Epithelial cell of proximal tubule (primary cell): Measurements from ENCODE around the gene CLASP2. TPM values are rescaled to one million over a fixed set of nuclear protein-coding genes. Genes with fewer than 3 reads are reported as not detected.
A peak's percentile ranks its signal among the peaks of the same experiment; 100 is the strongest.

Source experiments
- DNase-seq: peaks from one replicate; pipeline ENCODE4 v3.0.0-alpha.2; 2011; ENCODE audit warnings: low read depth
- H3K4me3 ChIP-seq: 2 replicates; pipeline ENCODE4 v1.5.1; 2011; ENCODE audit warnings: low read depth, mild to moderate bottlenecking, low read length
- total RNA-seq: library from RNA; depleted of rRNA; stranded (reverse); fragments of >200 nt; gene quantifications from 2 replicates; pipeline ENCODE4 v1.2.3, GENCODE V29; 2015
- TF ChIP-seq, protein P1 (sequence below): conservative IDR thresholded peaks from 2 replicates; pipeline ENCODE4 v1.5.1; 2012; ENCODE audit warnings: low read depth, mild to moderate bottlenecking, low read length

The CLASP2 gene
- total RNA-seq, 1 donor from 2014 or later, result 23.7 TPM

DNA sequence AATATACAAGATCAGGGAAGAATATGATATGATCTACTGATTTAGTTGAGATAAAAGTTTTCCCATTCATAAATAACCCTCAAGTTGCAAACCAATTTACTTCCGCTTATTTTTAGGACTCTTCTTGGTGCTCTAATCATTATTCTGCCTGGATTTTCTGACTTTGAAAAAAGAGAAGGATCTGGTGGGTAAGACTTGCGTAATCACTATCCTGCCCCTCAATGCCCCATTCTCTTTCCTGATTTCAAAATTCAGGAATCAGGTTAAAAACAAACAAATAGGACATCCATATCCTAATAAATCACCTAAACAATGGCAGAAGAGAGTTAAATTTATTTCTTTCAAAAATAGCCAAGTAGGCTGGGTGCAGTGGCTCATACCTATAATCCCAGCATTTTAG lies 127.5 kb downstream of the CLASP2 start:
- no peak for DNase-seq
- TF ChIP-seq, protein P1, sequence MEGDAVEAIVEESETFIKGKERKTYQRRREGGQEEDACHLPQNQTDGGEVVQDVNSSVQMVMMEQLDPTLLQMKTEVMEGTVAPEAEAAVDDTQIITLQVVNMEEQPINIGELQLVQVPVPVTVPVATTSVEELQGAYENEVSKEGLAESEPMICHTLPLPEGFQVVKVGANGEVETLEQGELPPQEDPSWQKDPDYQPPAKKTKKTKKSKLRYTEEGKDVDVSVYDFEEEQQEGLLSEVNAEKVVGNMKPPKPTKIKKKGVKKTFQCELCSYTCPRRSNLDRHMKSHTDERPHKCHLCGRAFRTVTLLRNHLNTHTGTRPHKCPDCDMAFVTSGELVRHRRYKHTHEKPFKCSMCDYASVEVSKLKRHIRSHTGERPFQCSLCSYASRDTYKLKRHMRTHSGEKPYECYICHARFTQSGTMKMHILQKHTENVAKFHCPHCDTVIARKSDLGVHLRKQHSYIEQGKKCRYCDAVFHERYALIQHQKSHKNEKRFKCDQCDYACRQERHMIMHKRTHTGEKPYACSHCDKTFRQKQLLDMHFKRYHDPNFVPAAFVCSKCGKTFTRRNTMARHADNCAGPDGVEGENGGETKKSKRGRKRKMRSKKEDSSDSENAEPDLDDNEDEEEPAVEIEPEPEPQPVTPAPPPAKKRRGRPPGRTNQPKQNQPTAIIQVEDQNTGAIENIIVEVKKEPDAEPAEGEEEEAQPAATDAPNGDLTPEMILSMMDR, result no peak

DNA sequence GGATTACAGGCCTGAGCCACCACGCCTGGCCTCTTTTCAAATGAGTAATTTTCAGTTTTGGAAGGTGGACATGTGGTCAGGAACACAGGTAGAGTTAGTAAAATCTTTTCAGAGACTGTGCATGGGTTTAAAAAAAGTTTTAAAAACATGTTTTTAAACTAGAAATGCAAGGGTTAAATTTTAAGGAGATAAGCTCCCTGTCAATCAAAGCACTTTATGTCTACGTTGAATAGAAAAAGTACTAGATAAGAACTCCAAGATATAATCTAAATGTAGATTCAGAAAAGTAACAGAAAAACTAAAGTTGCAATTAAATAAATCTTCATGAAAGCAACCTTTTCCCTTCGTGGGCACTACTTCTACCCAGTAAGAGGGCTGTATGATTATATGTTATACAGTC lies 131.7 kb downstream of the CLASP2 start:
- TF ChIP-seq, protein P1, result no peak
- no peak overlapping the region for H3K4me3 ChIP-seq
- DNase-seq, result no peak

More for the DNA sequence above, 127.5 kb downstream of the CLASP2 start:
- no peak overlapping the region for H3K4me3 ChIP-seq

DNA sequence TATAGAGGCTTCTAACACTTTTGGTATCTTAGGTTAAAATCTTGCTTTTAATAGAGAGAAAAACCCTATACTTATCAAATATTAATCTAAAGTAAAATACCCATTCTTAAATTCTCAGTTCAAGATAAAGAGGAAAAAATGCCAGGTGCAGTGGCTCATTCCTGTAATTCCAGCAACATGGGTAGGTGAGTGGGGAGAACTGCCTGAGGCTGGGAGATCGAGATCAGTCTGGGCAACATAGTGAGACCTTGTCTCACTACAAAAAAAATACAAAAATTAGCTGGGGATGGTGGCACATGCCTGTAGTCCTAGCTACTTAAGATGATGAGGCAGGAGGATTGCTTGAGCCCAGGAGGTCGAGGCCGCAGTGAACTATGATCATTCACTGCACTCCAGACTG lies 135.8 kb downstream of the CLASP2 start:
- TF ChIP-seq, protein P1, result no peak
- no peak overlapping the region for H3K4me3 ChIP-seq
- no peak for DNase-seq

DNA sequence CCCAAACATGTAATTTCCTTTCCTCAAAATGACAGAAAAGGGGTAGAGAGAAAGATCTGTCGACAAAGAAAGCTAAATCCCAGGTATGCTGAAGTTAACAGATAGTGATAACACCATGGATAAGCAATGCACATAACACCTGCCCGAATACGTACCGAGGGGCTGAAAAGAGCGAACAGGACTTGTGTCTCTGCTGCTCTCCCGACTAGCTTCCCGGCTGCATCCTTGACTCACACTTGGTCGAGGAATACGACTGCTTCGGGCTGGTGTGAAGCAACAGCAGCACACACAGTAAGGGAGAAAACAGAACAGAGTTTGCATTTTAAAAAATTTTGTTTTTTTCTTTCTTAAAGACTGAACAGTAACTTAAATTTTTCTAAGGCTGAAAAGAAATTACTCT lies 136.4 kb downstream of the CLASP2 start:
- DNase-seq, result no peak
- H3K4me3 ChIP-seq, result no peak overlapping the region
- TF ChIP-seq, protein P1, result no peak

DNA sequence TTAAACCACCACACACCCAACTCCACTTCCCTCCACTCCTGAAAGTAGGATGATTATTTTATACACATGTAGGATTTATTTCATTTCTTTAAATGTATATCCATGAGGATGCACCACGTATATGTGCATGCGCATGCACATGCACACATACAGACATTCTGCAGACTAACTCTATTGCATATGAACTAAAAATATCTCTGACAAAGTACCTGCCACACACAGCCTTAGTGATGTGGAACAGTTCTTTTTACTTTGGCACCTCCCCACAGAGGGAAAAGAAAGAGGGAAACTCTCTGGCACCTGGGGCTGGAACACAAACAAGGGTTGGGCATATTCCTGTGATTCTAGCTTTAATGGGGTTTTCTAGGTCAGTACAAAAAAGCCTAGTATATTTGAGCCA lies 138.2 kb downstream of the CLASP2 start:
- TF ChIP-seq, protein P1, result no peak
- H3K4me3 ChIP-seq, result no peak overlapping the region
- DNase-seq, result no peak

DNA sequence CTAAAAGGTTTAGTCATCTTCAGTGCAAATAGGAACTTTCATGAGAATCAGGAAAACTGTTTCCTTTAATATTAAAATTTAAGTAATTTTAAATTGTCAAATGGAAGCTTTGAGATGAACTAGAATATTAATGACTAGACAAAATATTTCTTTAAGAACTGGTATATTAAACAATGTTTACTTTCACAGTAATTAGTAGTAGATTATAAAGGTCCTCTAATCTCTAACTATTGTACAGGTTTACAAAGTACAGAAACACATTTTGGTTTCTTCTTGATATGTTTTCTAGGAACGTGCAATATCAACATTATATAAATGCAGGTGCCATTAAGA lies 138.9 kb downstream of the CLASP2 start:
- TF ChIP-seq, protein P1, result no peak
- H3K4me3 ChIP-seq, result no peak overlapping the region
- no peak for DNase-seq

DNA sequence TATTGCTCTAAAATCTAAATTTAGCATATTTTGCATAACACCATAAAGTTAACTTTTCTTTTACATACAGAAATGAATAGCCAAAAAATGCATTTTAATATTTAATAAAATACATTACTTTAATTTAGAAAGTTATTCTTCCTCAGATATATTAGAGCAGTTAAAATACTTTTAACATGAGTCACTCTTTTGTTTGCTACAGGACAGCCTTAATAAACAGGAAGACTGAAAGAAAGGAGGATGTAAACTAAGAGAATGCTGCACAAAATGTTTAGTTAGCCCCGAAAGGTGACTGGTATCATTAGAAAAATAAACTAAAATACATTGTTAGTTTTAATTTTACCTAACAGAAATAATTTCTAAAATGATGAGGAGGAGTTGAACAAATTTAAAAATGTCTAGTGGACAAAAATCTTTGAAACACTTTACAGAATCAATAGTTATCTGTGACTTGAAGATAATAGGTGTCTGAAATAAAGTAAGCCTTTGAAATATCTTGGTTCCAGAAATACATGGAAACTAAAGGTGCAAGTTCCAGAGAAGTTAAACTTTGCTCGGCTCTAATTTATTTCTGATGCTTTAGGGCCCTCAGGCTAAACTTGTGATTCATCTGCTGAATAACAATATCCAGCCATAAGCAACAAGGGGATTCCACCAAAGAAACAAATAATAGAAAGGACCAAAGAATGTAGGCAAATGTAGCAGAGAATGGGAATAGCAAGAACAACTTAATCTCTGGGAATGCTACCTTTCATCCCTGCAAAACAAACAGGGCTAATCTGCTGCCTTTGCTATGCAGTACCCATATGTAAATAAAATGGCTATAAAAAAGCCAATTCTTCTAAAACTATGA lies 139.5 kb downstream of the CLASP2 start:
- DNase-seq, result peak; percentile 27
- H3K4me3 ChIP-seq, result no peak overlapping the region

More for the DNA sequence above, 139.5 kb downstream of the CLASP2 start:
- TF ChIP-seq, protein P1, result no peak
